Gastrocnemius medialis (tissue), 4 donors: ENCODE results near the gene THG1L.

Experiments
- POLR2A ChIP-seq, 2 donors: fragments of 450-650 bp; IDR thresholded peaks; one replicate each; pipeline ENCODE4 v1.6.1; 2017; ENCODE audit warnings: antibody characterized with exemption in 2 of 2, mild to moderate bottlenecking in 2 of 2, moderate library complexity in 2 of 2
- TF ChIP-seq, protein P1 (sequence below), 5 experiments: fragments of 450-650 bp in 3 of 5; fragments of 200-600 bp in 2 of 5; sonication (generic) in 2 of 5; IDR thresholded peaks in 4 of 5; conservative IDR thresholded peaks in 1 of 5; 1 replicate in 4 of 5; 2 replicates in 1 of 5; pipeline ENCODE4 v1.5.1; 2016 to 2019; ENCODE audit warnings: antibody characterized with exemption in 5 of 5, mild to moderate bottlenecking in 3 of 5, moderate library complexity in 3 of 5

DNA sequence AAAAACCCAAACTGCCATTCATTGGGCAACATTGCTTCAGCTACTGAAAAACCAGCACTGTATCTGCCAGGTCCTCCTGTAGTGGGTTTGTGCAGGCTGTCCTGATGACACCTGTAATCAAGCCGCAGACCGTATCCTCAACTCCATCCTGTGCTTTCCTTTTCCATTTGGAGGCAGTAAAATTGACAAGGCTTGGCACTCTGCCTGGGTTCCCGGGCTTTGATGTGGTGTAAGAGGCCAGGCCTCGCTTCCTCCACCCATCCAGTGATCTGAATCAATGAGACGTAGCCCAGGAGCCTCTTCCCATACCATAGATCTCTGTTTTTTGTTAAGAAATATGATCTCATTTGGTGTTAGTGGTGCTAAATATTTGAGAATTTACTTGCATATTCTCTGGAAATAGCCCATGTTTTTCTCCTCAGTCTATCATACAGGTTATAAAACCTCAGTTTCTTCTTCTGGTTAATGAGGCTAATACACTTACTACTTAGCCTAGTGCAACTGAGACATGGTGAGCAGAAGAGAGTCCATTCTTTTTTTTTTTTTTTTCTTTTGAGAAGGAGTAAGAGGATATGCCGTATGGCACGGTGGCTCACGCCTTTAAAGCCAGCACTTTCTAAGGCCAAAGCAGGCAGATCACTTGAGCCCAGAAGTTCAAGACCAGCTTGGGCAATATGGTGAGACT lies 47.0 kb downstream of the THG1L start:
- TF ChIP-seq, protein P1, sequence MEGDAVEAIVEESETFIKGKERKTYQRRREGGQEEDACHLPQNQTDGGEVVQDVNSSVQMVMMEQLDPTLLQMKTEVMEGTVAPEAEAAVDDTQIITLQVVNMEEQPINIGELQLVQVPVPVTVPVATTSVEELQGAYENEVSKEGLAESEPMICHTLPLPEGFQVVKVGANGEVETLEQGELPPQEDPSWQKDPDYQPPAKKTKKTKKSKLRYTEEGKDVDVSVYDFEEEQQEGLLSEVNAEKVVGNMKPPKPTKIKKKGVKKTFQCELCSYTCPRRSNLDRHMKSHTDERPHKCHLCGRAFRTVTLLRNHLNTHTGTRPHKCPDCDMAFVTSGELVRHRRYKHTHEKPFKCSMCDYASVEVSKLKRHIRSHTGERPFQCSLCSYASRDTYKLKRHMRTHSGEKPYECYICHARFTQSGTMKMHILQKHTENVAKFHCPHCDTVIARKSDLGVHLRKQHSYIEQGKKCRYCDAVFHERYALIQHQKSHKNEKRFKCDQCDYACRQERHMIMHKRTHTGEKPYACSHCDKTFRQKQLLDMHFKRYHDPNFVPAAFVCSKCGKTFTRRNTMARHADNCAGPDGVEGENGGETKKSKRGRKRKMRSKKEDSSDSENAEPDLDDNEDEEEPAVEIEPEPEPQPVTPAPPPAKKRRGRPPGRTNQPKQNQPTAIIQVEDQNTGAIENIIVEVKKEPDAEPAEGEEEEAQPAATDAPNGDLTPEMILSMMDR (IDR thresholded peaks at IDR 0.05 in 4 of 5, conservative IDR thresholded peaks at IDR 0.05 in 1 of 5) = no peak
- no peak for TF ChIP-seq POLR2A (IDR thresholded peaks at IDR 0.05)
